Measurements from ENCODE around the gene TMEM178B. TPM values are rescaled to one million over a fixed set of nuclear protein-coding genes. Genes with fewer than 3 reads are reported as not detected.
"Not testable (repeated sequence)": the region's sequence is repeated elsewhere in the genome, so short reads cannot be mapped to it uniquely, and the experiment has no call there.

TMEM178B gene
- polyA plus RNA-seq, 3 donors from 2014 or later = not detected

GRCh38 chr7:141370178-141370577, 296.3 kb downstream of the TMEM178B start:
- Mint-ChIP-seq H3K36me3 (no peaks in the 10 kb centered on the region), H3K4me1 (no peaks in the 10 kb centered on the region), H3K27me3 (ENCODE audit: low read depth in 3 of 3) (peaks cover 0 to 4% (median 0%) of the 10 kb centered on the region in 3 donors), H3K4me3 (no peak overlapping the region), H3K27ac (no peak overlapping the region), H3K9me3 (no peaks in the 10 kb centered on the region)
- no peak for DNase-seq

GRCh38 chr7:141370650-141371049, 296.8 kb downstream of the TMEM178B start:
- Mint-ChIP-seq H3K27me3 (ENCODE audit: low read depth in 3 of 3) (peaks cover 0 to 4% (median 0%) of the 10 kb centered on the region in 3 donors), H3K4me1 (no peaks in the 10 kb centered on the region), H3K4me3 (no peak overlapping the region), H3K9me3 (no peaks in the 10 kb centered on the region), H3K36me3 (no peaks in the 10 kb centered on the region), H3K27ac (no peak overlapping the region)
- no peak for DNase-seq

- H3K9me3 Mint-ChIP-seq = no peaks in the 10 kb centered on the region
- H3K4me1 Mint-ChIP-seq = no peaks in the 10 kb centered on the region
- H3K36me3 Mint-ChIP-seq = peaks cover 0 to under 1% (median 0%) of the 10 kb centered on the region in 3 donors
- H3K4me3 Mint-ChIP-seq = no peak overlapping the region
- H3K27ac Mint-ChIP-seq = no peak overlapping the region
- peaks cover 0 to 2% (median 0%) of the 10 kb centered on the region in 3 donors for H3K27me3 Mint-ChIP-seq (ENCODE audit: low read depth in 3 of 3)
- DNase-seq = no peak
Measured at GRCh38 chr7:141374425-141374824, 300.6 kb downstream of the TMEM178B start.

- peaks cover 0 to 4% (median 0%) of the 10 kb centered on the region in 3 donors for H3K36me3 Mint-ChIP-seq
- H3K27ac Mint-ChIP-seq = no peak overlapping the region
- no peaks in the 10 kb centered on the region for H3K4me1 Mint-ChIP-seq
- H3K4me3 Mint-ChIP-seq = no peak overlapping the region
- DNase-seq = no peak
- no peaks in the 10 kb centered on the region for H3K9me3 Mint-ChIP-seq
- peaks cover 0 to 2% (median 2%) of the 10 kb centered on the region in 3 donors for H3K27me3 Mint-ChIP-seq (ENCODE audit: low read depth in 3 of 3)
Measured at GRCh38 chr7:141375442-141375841, 301.6 kb downstream of the TMEM178B start.

GRCh38 chr7:141377906-141378305, 304.0 kb downstream of the TMEM178B start:
- H3K4me3 Mint-ChIP-seq = no peak overlapping the region
- H3K36me3 Mint-ChIP-seq = peaks cover 0 to 4% (median 0%) of the 10 kb centered on the region in 3 donors
- no peak overlapping the region for H3K27ac Mint-ChIP-seq
- H3K27me3 Mint-ChIP-seq (ENCODE audit: low read depth in 3 of 3) = peaks cover 0 to 8% (median 2%) of the 10 kb centered on the region in 3 donors
- DNase-seq = no peak
- no peaks in the 10 kb centered on the region for H3K4me1 Mint-ChIP-seq
- H3K9me3 Mint-ChIP-seq = no peaks in the 10 kb centered on the region

- Mint-ChIP-seq H3K27me3 (ENCODE audit: low read depth in 3 of 3) (peaks cover 0 to 9% (median 2%) of the 10 kb centered on the region in 3 donors), H3K4me3 (no peak overlapping the region), H3K36me3 (peaks cover 0 to 4% (median 0%) of the 10 kb centered on the region in 3 donors), H3K9me3 (no peaks in the 10 kb centered on the region), H3K27ac (no peak overlapping the region), H3K4me1 (no peaks in the 10 kb centered on the region)
- DNase-seq = no peak
Measured at GRCh38 chr7:141378405-141378804, 304.5 kb downstream of the TMEM178B start.

GRCh38 chr7:141381794-141382427, 308.0 kb downstream of the TMEM178B start:
- H3K27me3 Mint-ChIP-seq (ENCODE audit: low read depth in 3 of 3) = peaks cover 0 to 9% (median 0%) of the 10 kb centered on the region in 3 donors
- H3K36me3 Mint-ChIP-seq = peaks cover 0 to 4% (median 0%) of the 10 kb centered on the region in 3 donors

GRCh38 chr7:141383356-141383755, 309.5 kb downstream of the TMEM178B start:
- DNase-seq; H3K9me3 Mint-ChIP-seq; H3K4me3 Mint-ChIP-seq; H3K36me3 Mint-ChIP-seq; H3K27ac Mint-ChIP-seq; H3K4me1 Mint-ChIP-seq; H3K27me3 Mint-ChIP-seq (ENCODE audit: low read depth in 3 of 3): not testable (repeated sequence)

More at GRCh38 chr7:141381794-141382427, 308.0 kb downstream of the TMEM178B start:
- Mint-ChIP-seq H3K4me3 (no peak overlapping the region), H3K9me3 (no peaks in the 10 kb centered on the region), H3K4me1 (no peaks in the 10 kb centered on the region), H3K27ac (no peak overlapping the region)
- DNase-seq = no peak

- Mint-ChIP-seq H3K4me1 (no peaks in the 10 kb centered on the region), H3K9me3 (no peaks in the 10 kb centered on the region), H3K36me3 (no peaks in the 10 kb centered on the region), H3K27me3 (ENCODE audit: low read depth in 3 of 3) (peaks cover 0 to 5% (median 3%) of the 10 kb centered on the region in 3 donors), H3K4me3 (no peak overlapping the region), H3K27ac (no peak overlapping the region)
- no peak for DNase-seq
Measured at GRCh38 chr7:141386881-141387280, 313.0 kb downstream of the TMEM178B start.

GRCh38 chr7:141387521-141388217, 313.8 kb downstream of the TMEM178B start:
- no peak for DNase-seq
- peaks cover 0 to 5% (median 3%) of the 10 kb centered on the region in 3 donors for H3K27me3 Mint-ChIP-seq (ENCODE audit: low read depth in 3 of 3)
- no peaks in the 10 kb centered on the region for H3K36me3 Mint-ChIP-seq
- H3K27ac Mint-ChIP-seq = no peak overlapping the region
- H3K4me3 Mint-ChIP-seq = no peak overlapping the region
- H3K9me3 Mint-ChIP-seq = peaks cover 0 to 2% (median 0%) of the 10 kb centered on the region in 6 donors
- no peaks in the 10 kb centered on the region for H3K4me1 Mint-ChIP-seq

GRCh38 chr7:141389140-141389796, 315.4 kb downstream of the TMEM178B start:
- H3K4me1 Mint-ChIP-seq = no peaks in the 10 kb centered on the region
- no peak overlapping the region for H3K4me3 Mint-ChIP-seq
- peaks cover 0 to 5% (median 2%) of the 10 kb centered on the region in 3 donors for H3K27me3 Mint-ChIP-seq (ENCODE audit: low read depth in 3 of 3)
- no peak overlapping the region for H3K27ac Mint-ChIP-seq
- peaks cover 0 to 2% (median 0%) of the 10 kb centered on the region in 6 donors for H3K9me3 Mint-ChIP-seq
- no peaks in the 10 kb centered on the region for H3K36me3 Mint-ChIP-seq
- DNase-seq = no peak

GRCh38 chr7:141390339-141390738, 316.5 kb downstream of the TMEM178B start:
- Mint-ChIP-seq H3K36me3 (no peaks in the 10 kb centered on the region), H3K4me3 (no peak overlapping the region), H3K27me3 (ENCODE audit: low read depth in 3 of 3) (peaks cover 0 to 5% (median 2%) of the 10 kb centered on the region in 3 donors), H3K4me1 (no peaks in the 10 kb centered on the region), H3K9me3 (peaks cover 0 to 2% (median 0%) of the 10 kb centered on the region in 6 donors), H3K27ac (no peak overlapping the region)
- no peak for DNase-seq

- H3K27me3 Mint-ChIP-seq (ENCODE audit: low read depth in 3 of 3) = peaks cover 0 to 4% (median 2%) of the 10 kb centered on the region in 3 donors
- no peaks in the 10 kb centered on the region for H3K4me1 Mint-ChIP-seq
- DNase-seq = no peak
- no peaks in the 10 kb centered on the region for H3K36me3 Mint-ChIP-seq
- peaks cover 0 to 2% (median 0%) of the 10 kb centered on the region in 6 donors for H3K9me3 Mint-ChIP-seq
- no peak overlapping the region for H3K27ac Mint-ChIP-seq
- H3K4me3 Mint-ChIP-seq = no peak overlapping the region
Measured at GRCh38 chr7:141393056-141393455, 319.2 kb downstream of the TMEM178B start.

Measured in immature natural killer cell (primary cell).